Loucy (cell line): ENCODE data around the gene TCOF1.

ENCODE experiments used
- CTCF ChIP-seq: fragments of 200-600 bp; sonication (generic); conservative IDR thresholded peaks from 2 replicates; pipeline ENCODE4 v1.5.1; 2014; ENCODE audit warnings: mild to moderate bottlenecking, antibody characterized with exemption, low read length
- EZH2phosphoT487 ChIP-seq: fragments of 200-600 bp; IDR thresholded peaks from 2 replicates; pipeline ENCODE4 v1.6.1; 2018; ENCODE audit warnings: antibody characterized with exemption, mild to moderate bottlenecking, moderate library complexity, borderline replicate concordance

GRCh38 chr5:150353032-150353675 is 4.3 kb upstream of the TCOF1 start:
- TF ChIP-seq CTCF (no peak), EZH2phosphoT487 (no peak)
